AG10803 (cell line): Measurements from ENCODE around the gene FHDC1.

Source experiments
- DNase-seq: peaks from one replicate; pipeline ENCODE4 v3.0.0; 2010; ENCODE audit warnings: low read depth
- H3K4me3 ChIP-seq: 2 replicates; pipeline ENCODE4 v1.5.1; 2011; ENCODE audit warnings: mild to moderate bottlenecking, low read length, control low read depth
- CTCF ChIP-seq: conservative IDR thresholded peaks from 2 replicates; pipeline ENCODE4 v1.5.1; 2011; ENCODE audit warnings: mild to moderate bottlenecking, low read length, control low read depth, inconsistent platforms

Gene FHDC1

GRCh38 chr4:152989554-152989970 is 53.4 kb downstream of the FHDC1 start:
- no peak for TF ChIP-seq CTCF
- no peak overlapping the region for H3K4me3 ChIP-seq
- no peak for DNase-seq

- no peak overlapping the region for H3K4me3 ChIP-seq
- no peak for TF ChIP-seq CTCF
- no peak for DNase-seq
Observed at GRCh38 chr4:152990471-152991131, 54.5 kb downstream of the FHDC1 start.

GRCh38 chr4:152991398-152991797 is 55.3 kb downstream of the FHDC1 start:
- no peak for DNase-seq
- H3K4me3 ChIP-seq = no peak overlapping the region
- no peak for TF ChIP-seq CTCF

- no peak overlapping the region for H3K4me3 ChIP-seq
- no peak for TF ChIP-seq CTCF
- no peak for DNase-seq
Observed at GRCh38 chr4:152992027-152992426, 55.9 kb downstream of the FHDC1 start.

GRCh38 chr4:152992466-152992865 is 56.3 kb downstream of the FHDC1 start:
- DNase-seq = no peak
- no peak for TF ChIP-seq CTCF

GRCh38 chr4:152994038-152994437 is 57.9 kb downstream of the FHDC1 start:
- H3K4me3 ChIP-seq = no peak overlapping the region
- no peak for TF ChIP-seq CTCF
- DNase-seq = no peak

More at GRCh38 chr4:152992466-152992865, 56.3 kb downstream of the FHDC1 start:
- no peak overlapping the region for H3K4me3 ChIP-seq

- H3K4me3 ChIP-seq = no peak overlapping the region
- no peak for TF ChIP-seq CTCF
- DNase-seq = no peak
Observed at GRCh38 chr4:152996111-152996571, 60.0 kb downstream of the FHDC1 start.
